NCI-H1930 (cell line): ENCODE data around the gene PRDM15.

Source experiments
- DNase-seq, 2 experiments: peaks; one replicate each; lab custom pipeline; 2025; lab: John Stamatoyannopoulos, UW

PRDM15 gene

GRCh38 chr21:41763398-41763931 lies 115.7 kb downstream of the PRDM15 start:
- DNase-seq: no peak

- DNase-seq: no peak
Observed at GRCh38 chr21:41762753-41763152, 116.4 kb downstream of the PRDM15 start.

GRCh38 chr21:41761934-41762635 lies 117.1 kb downstream of the PRDM15 start:
- no peak for DNase-seq

GRCh38 chr21:41761211-41761933 lies 117.8 kb downstream of the PRDM15 start:
- no peak for DNase-seq

GRCh38 chr21:41760411-41760810 lies 118.7 kb downstream of the PRDM15 start:
- DNase-seq: no peak

GRCh38 chr21:41759926-41760325 lies 119.2 kb downstream of the PRDM15 start:
- DNase-seq: no peak

GRCh38 chr21:41759214-41759840 lies 119.8 kb downstream of the PRDM15 start:
- DNase-seq: no peak

GRCh38 chr21:41758550-41758949 lies 120.6 kb downstream of the PRDM15 start:
- DNase-seq: no peak

GRCh38 chr21:41755934-41756773 lies 123.0 kb downstream of the PRDM15 start:
- DNase-seq: no peak

- DNase-seq: no peak
Observed at GRCh38 chr21:41755258-41755933, 123.7 kb downstream of the PRDM15 start.

GRCh38 chr21:41754479-41754891 lies 124.7 kb downstream of the PRDM15 start:
- no peak for DNase-seq

- DNase-seq: no peak
Observed at GRCh38 chr21:41753006-41753898, 125.9 kb downstream of the PRDM15 start.

GRCh38 chr21:41752231-41752681 lies 126.9 kb downstream of the PRDM15 start:
- DNase-seq: no peak

GRCh38 chr21:41751611-41752011 lies 127.5 kb downstream of the PRDM15 start:
- no peak for DNase-seq

- DNase-seq: no peak
Observed at GRCh38 chr21:41750532-41751151, 128.5 kb downstream of the PRDM15 start.

- DNase-seq: no peak
Observed at GRCh38 chr21:41750051-41750450, 129.1 kb downstream of the PRDM15 start.

GRCh38 chr21:41749286-41749685 lies 129.9 kb downstream of the PRDM15 start:
- DNase-seq: no peak
